B cell (primary cell): Measurements from ENCODE around the gene PCBP3. TPM values are rescaled to one million over a fixed set of nuclear protein-coding genes. Genes with fewer than 3 reads are reported as not detected.

ENCODE experiments used
- ATAC-seq: fragments of 200-7000 bp; cut with Tn5 transposase; one replicate; pipeline ENCODE4 v1.10.0; 2021; ENCODE audit warnings: low read depth, mild to moderate bottlenecking, moderate number of reproducible peaks, moderate library complexity
- CTCF ChIA-PET: fragments of 350-600 bp; sonication (Branson Sonifier 250); formaldehyde crosslinking; loops from one replicate; lab custom pipeline; 2021; ENCODE audit warnings: antibody characterized with exemption, inconsistent platforms; lab: Charles Lee
- POLR2A ChIA-PET: fragments of 350-600 bp; sonication (Branson Sonifier 250); formaldehyde crosslinking; loops from one replicate; lab custom pipeline; 2021; ENCODE audit warnings: antibody characterized with exemption; lab: Charles Lee
- DNase-seq: peaks from one replicate; pipeline ENCODE4 v3.0.0; 2013
- H2AFZ ChIP-seq: 2 replicates; pipeline ENCODE4 v1.6.1; 2012; ENCODE audit warnings: mild to moderate bottlenecking, low read depth, low read length; ENCODE audit not compliant: insufficient read depth, poor library complexity, severe bottlenecking
- H3K27ac ChIP-seq, 2 donors: 1 replicate in 1 of 2; 2 replicates in 1 of 2; pipeline ENCODE4 v1.5.1; 2012 to 2013; ENCODE audit warnings: low read length in 2 of 2, mild to moderate bottlenecking in 2 of 2, moderate library complexity in 1 of 2
- H3K27me3 ChIP-seq, 4 experiments: fragments of 200-600 bp in 1 of 4; sonication (generic) in 1 of 4; replicated peaks in 1 of 4; 1 replicate in 2 of 4; 2 replicates in 2 of 4; pipeline versions ENCODE4 v1.6.1 to v1.7.0; 2013 to 2016; ENCODE audit warnings: low read length in 3 of 4, mild to moderate bottlenecking in 2 of 4, mixed read lengths in 1 of 4, moderate library complexity in 1 of 4; ENCODE audit not compliant: insufficient read depth in 4 of 4, control insufficient read depth in 3 of 4; ENCODE audit errors: control extremely low read depth in 1 of 4
- H3K36me3 ChIP-seq, 2 experiments: replicated peaks in 1 of 2; 1 replicate in 1 of 2; 2 replicates in 1 of 2; pipeline versions ENCODE4 v1.6.1 to v1.7.1; 2013; ENCODE audit warnings: low read length in 1 of 2; ENCODE audit not compliant: insufficient read depth in 2 of 2, control insufficient read depth in 1 of 2; ENCODE audit errors: control extremely low read depth in 1 of 2, extremely low read depth in 1 of 2
- H3K4me1 ChIP-seq, 2 donors: fragments of 200-600 bp in 1 of 2; sonication (generic) in 1 of 2; 1 replicate in 1 of 2; 2 replicates in 1 of 2; pipeline versions ENCODE4 v1.5.1 to v1.6.1; 2013 to 2017; ENCODE audit warnings: low read length in 2 of 2; ENCODE audit not compliant: control insufficient read depth in 2 of 2, insufficient read depth in 2 of 2
- H3K4me2 ChIP-seq: replicated peaks from 2 replicates; pipeline ENCODE3; 2012; ENCODE audit warnings: mild to moderate bottlenecking, low read depth, low read length; ENCODE audit not compliant: poor library complexity, severe bottlenecking
- H3K4me3 ChIP-seq, 5 experiments: fragments of 200-600 bp in 1 of 5; sonication (generic) in 1 of 5; 1 replicate in 3 of 5; 2 replicates in 2 of 5; pipeline versions ENCODE4 v1.5.1 to v1.7.0; 2011 to 2016; ENCODE audit warnings: low read length in 4 of 5, mild to moderate bottlenecking in 4 of 5, low read depth in 2 of 5, control low read depth in 1 of 5, moderate library complexity in 1 of 5; ENCODE audit not compliant: insufficient read depth in 1 of 5; ENCODE audit errors: control extremely low read depth in 1 of 5, extremely low read depth in 1 of 5
- H3K79me2 ChIP-seq: fragments of 200-600 bp; sonication (generic); one replicate; pipeline ENCODE4 v1.6.0; 2016; ENCODE audit warnings: low read length; ENCODE audit not compliant: control insufficient read depth, insufficient read depth
- H3K9ac ChIP-seq: fragments of 200-600 bp; sonication (generic); 2 replicates; pipeline ENCODE4 v1.6.1; 2017; ENCODE audit warnings: mild to moderate bottlenecking, low read length, moderate library complexity
- H3K9me3 ChIP-seq, 3 donors: one replicate each; pipeline versions ENCODE4 v1.6.1 to v1.7.1; 2013; ENCODE audit warnings: low read length in 2 of 3; ENCODE audit not compliant: control insufficient read depth in 2 of 3, insufficient read depth in 1 of 3; ENCODE audit errors: control extremely low read depth in 1 of 3
- H4K20me1 ChIP-seq: 2 replicates; pipeline ENCODE4 v1.6.0; 2012; ENCODE audit warnings: mild to moderate bottlenecking, low read length; ENCODE audit not compliant: insufficient read depth, control insufficient read depth, poor library complexity, severe bottlenecking
- H3K27ac Mint-ChIP-seq: one replicate; pipeline ENCODE4 v1.8.0; 2021; ENCODE audit warnings: mixed read lengths
- H3K27me3 Mint-ChIP-seq: one replicate; pipeline ENCODE4 v1.8.0; 2021; ENCODE audit warnings: mixed read lengths
- H3K4me1 Mint-ChIP-seq: one replicate; pipeline ENCODE4 v1.8.0; 2021; ENCODE audit warnings: mixed read lengths
- H3K4me3 Mint-ChIP-seq: one replicate; pipeline ENCODE4 v1.8.0; 2021; ENCODE audit warnings: mixed read lengths
- H3K9me3 Mint-ChIP-seq: one replicate; pipeline ENCODE4 v1.8.0; 2022; ENCODE audit warnings: mixed read lengths; ENCODE audit not compliant: insufficient read depth
- EZH2 ChIP-seq: IDR thresholded peaks from 2 replicates; pipeline ENCODE4 v1.6.1; 2012; ENCODE audit warnings: borderline replicate concordance, low read depth, mild to moderate bottlenecking, moderate library complexity, low read length; ENCODE audit not compliant: insufficient read depth, poor library complexity, severe bottlenecking
- WGBS: methylation state at CpG from one replicate; pipeline ENCODE4 v1.1.5; 2013; ENCODE audit warnings: missing lambda C conversion rate; ENCODE audit not compliant: insufficient coverage; 5-methylcytosine and 5-hydroxymethylcytosine counted together
- intact Hi-C: fragments of 100-400 bp; cut with micrococcal nuclease; formaldehyde crosslinking; loops from one replicate; pipeline ENCODE4 v1.10.0; 2022
- polyA plus RNA-seq: library from polyadenylated mRNA; depleted of rRNA; stranded (reverse); fragments of >200 nt; gene quantifications from 2 replicates; pipeline ENCODE4 v1.2.3, GENCODE V29; 2012
- total RNA-seq, 2 donors: library from RNA; stranded (reverse); fragments of 120-200 nt in 1 of 2; gene quantifications; 1 replicate in 1 of 2; 2 replicates in 1 of 2; pipeline versions ENCODE4 v1.2.3 to v1.2.4, GENCODE V29; 2013 to 2022
- TF ChIP-seq, protein P1 (sequence below): fragments of 200-600 bp; IDR thresholded peaks from one replicate; pipeline ENCODE4 v1.8.0; 2022; ENCODE audit warnings: antibody characterized with exemption, mild to moderate bottlenecking

PCBP3 gene
- total and polyA plus RNA-seq, 2 donors (not counting 1 experiment from before 2014, with no cell fraction given), result 0.45 to 2.7 TPM

DNA sequence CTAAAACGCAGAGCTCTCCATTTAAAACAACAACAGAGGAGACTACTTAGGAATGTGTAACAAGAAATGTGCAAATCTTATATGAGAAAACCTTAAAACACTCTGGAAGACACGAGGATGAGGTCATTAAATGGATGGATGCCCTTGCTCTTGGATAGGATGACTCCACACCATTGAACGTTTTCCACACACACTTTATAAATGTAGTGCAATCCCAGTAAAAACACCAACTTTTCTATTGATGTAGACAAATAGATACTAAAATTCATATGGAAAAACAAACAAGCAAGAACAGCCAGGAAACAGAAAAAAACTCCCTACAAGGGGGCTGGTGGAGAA is 319.7 kb downstream of the PCBP3 start:
- ATAC-seq, result no peak
- Histone ChIP-seq H2AFZ (no peak overlapping the region), H3K4me1 (no peaks in the 10 kb centered on the region), H3K36me3 (no peaks in the 10 kb centered on the region), H3K4me3 (no peak overlapping the region), H3K79me2 (no peaks in the 10 kb centered on the region), H3K27me3 (peaks cover 0 to 10% (median 0%) of the 10 kb centered on the region in 4 experiments), H3K27ac (no peak overlapping the region), H3K9ac (no peak overlapping the region), H3K4me2 (no peak overlapping the region), H3K9me3 (peaks cover 0 to 41% (median 5%) of the 10 kb centered on the region in 3 donors), H4K20me1 (no peaks in the 10 kb centered on the region)
- Mint-ChIP-seq H3K27me3 (peaks cover 37% of the 10 kb centered on the region), H3K27ac (no peak overlapping the region), H3K4me1 (peaks cover 1% of the 10 kb centered on the region), H3K9me3 (peaks cover 9% of the 10 kb centered on the region), H3K4me3 (no peak overlapping the region)
- DNase-seq, result no peak
- intact Hi-C loops, result no loop called here
- TF ChIP-seq, protein P1, sequence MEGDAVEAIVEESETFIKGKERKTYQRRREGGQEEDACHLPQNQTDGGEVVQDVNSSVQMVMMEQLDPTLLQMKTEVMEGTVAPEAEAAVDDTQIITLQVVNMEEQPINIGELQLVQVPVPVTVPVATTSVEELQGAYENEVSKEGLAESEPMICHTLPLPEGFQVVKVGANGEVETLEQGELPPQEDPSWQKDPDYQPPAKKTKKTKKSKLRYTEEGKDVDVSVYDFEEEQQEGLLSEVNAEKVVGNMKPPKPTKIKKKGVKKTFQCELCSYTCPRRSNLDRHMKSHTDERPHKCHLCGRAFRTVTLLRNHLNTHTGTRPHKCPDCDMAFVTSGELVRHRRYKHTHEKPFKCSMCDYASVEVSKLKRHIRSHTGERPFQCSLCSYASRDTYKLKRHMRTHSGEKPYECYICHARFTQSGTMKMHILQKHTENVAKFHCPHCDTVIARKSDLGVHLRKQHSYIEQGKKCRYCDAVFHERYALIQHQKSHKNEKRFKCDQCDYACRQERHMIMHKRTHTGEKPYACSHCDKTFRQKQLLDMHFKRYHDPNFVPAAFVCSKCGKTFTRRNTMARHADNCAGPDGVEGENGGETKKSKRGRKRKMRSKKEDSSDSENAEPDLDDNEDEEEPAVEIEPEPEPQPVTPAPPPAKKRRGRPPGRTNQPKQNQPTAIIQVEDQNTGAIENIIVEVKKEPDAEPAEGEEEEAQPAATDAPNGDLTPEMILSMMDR, result no peak
- TF ChIP-seq EZH2, result no peak
- POLR2A ChIA-PET, result no interaction called here
- CTCF ChIA-PET, result no interaction called here
- no CpG with 5 or more reads among the region's 3 CpGs for WGBS

DNA sequence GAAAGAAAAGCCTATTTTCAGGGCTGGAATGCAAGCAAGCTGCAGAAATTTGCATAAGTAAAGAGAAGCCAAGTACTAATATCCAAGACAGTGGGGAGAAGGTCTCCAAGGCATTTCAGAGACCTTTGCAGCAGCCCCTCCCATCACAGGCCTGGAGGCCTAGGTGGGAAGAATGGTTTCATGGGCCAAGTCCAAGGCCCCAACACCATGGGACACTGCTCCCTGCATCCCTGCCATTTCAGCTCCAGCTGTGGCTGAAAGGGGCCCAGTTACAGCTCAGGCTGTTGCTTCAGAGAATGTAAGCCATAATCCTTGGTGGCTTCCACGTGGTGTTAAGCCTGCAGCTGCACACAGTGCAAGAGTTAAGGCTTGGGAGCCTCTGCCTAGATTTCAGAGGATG is 321.1 kb downstream of the PCBP3 start:
- TF ChIP-seq, protein P1, result no peak
- no peak for TF ChIP-seq EZH2
- peaks cover 29% of the 10 kb centered on the region for H3K27me3 Mint-ChIP-seq
- H3K36me3 ChIP-seq, result no peaks in the 10 kb centered on the region
- peaks cover 9% of the 10 kb centered on the region for H3K9me3 Mint-ChIP-seq
- H3K27ac ChIP-seq, result no peak overlapping the region
- POLR2A ChIA-PET, result interaction anchor here (0.5 kb wide), 1 partner anchor 78 kb away, joined by 4 read pairs; no protein-coding TSS in a partner anchor
- H3K27me3 ChIP-seq, result peaks cover 0 to 10% (median 0%) of the 10 kb centered on the region in 4 experiments
- no peak for DNase-seq
- H4K20me1 ChIP-seq, result no peaks in the 10 kb centered on the region
- peaks cover 0 to 41% (median 5%) of the 10 kb centered on the region in 3 donors for H3K9me3 ChIP-seq
- no peak overlapping the region for H3K4me3 Mint-ChIP-seq
- H3K4me2 ChIP-seq, result no peak overlapping the region
- CTCF ChIA-PET, result no interaction called here
- no peaks in the 10 kb centered on the region for H3K4me1 ChIP-seq
- no peak overlapping the region for H3K9ac ChIP-seq
- H2AFZ ChIP-seq, result no peak overlapping the region
- H3K4me1 Mint-ChIP-seq, result peaks cover 1% of the 10 kb centered on the region
- 40% methylated on average over 1 of the region's 1 CpG for WGBS
- H3K79me2 ChIP-seq, result no peaks in the 10 kb centered on the region
- no peak overlapping the region for H3K27ac Mint-ChIP-seq
- no peak for ATAC-seq
- intact Hi-C loops, result no loop called here
- H3K4me3 ChIP-seq, result no peak overlapping the region
